GM13976 (cell line): ENCODE data around the gene KCNJ18.
"Not testable (repeated sequence)": the region's sequence is repeated elsewhere in the genome, so short reads cannot be mapped to it uniquely, and the experiment has no call there.

Experiments
- DNase-seq: peaks from one replicate; pipeline ENCODE4 v3.0.0; 2012; ENCODE audit warnings: low spot score
- in situ Hi-C: fragments of 300-500 bp; cut with MboI; formaldehyde crosslinking; loops from one replicate; pipeline ENCODE4 v1.12.0; 2022; ENCODE audit warnings: low sequenced_read_pairs, mixed read lengths, inconsistent platforms; ENCODE audit not compliant: unreplicated experiment

KCNJ18 gene

GRCh38 chr17:21751111-21751510 lies 58.8 kb downstream of the KCNJ18 start:
- DNase-seq, in situ Hi-C loops: not testable (repeated sequence)
